HT1080 (cell line): ENCODE results near the gene CCL11. TPM values are rescaled to one million over a fixed set of nuclear protein-coding genes. Genes with fewer than 3 reads are reported as not detected.
A peak's percentile ranks its signal among the peaks of the same experiment; 100 is the strongest.

Experiments used
- DNase-seq: peaks from one replicate; pipeline ENCODE4 v3.0.0-alpha.2; 2015; ENCODE audit warnings: low read depth
- total RNA-seq: library from RNA; depleted of rRNA; stranded (reverse); fragments of >200 nt; shearing (Covaris generic); gene quantifications from 2 replicates; pipeline ENCODE4 v1.2.3, GENCODE V29; 2014

CCL11 gene
- total RNA-seq, 1 experiment from 2014 or later, result not detected

GRCh38 chr17:34257299-34257985 lies 28.1 kb upstream of the CCL11 start:
- no peak for DNase-seq

GRCh38 chr17:34257986-34258326 lies 27.6 kb upstream of the CCL11 start:
- no peak for DNase-seq

GRCh38 chr17:34259146-34259545 lies 26.4 kb upstream of the CCL11 start:
- no peak for DNase-seq

- DNase-seq, result no peak
Measured at GRCh38 chr17:34260861-34261260, 24.7 kb upstream of the CCL11 start.

- no peak for DNase-seq
Measured at GRCh38 chr17:34261568-34262337, 23.8 kb upstream of the CCL11 start.

- DNase-seq, result no peak
Measured at GRCh38 chr17:34265711-34266110, 19.8 kb upstream of the CCL11 start.

- no peak for DNase-seq
Measured at GRCh38 chr17:34269969-34270368, 15.6 kb upstream of the CCL11 start, which contains the start of gene CCL7. CCL7 (plus strand) TSS chr17:34270221; CDS start chr17:34270291, 70 bp downstream.

GRCh38 chr17:34275881-34276280 lies 9.7 kb upstream of the CCL11 start:
- DNase-seq, result no peak

- no peak for DNase-seq
Measured at GRCh38 chr17:34276826-34277225, 8.7 kb upstream of the CCL11 start.

GRCh38 chr17:34283571-34283970 lies 2.0 kb upstream of the CCL11 start:
- no peak for DNase-seq

GRCh38 chr17:34287875-34288274 lies 2.3 kb downstream of the CCL11 start:
- no peak for DNase-seq

- no peak for DNase-seq
Measured at GRCh38 chr17:34290586-34290985, 5.0 kb downstream of the CCL11 start.

- DNase-seq, result peak; percentile 12
Measured at GRCh38 chr17:34291721-34292348, 6.3 kb downstream of the CCL11 start.

- no peak for DNase-seq
Measured at GRCh38 chr17:34299027-34299426, 13.5 kb downstream of the CCL11 start.

- DNase-seq, result no peak
Measured at GRCh38 chr17:34299956-34300577, 14.5 kb downstream of the CCL11 start.

- DNase-seq, result peak; percentile 42
Measured at GRCh38 chr17:34300652-34301370, 15.3 kb downstream of the CCL11 start.

GRCh38 chr17:34301986-34302385 lies 16.4 kb downstream of the CCL11 start:
- no peak for DNase-seq

GRCh38 chr17:34302636-34303035 lies 17.1 kb downstream of the CCL11 start:
- no peak for DNase-seq

GRCh38 chr17:34303606-34304005 lies 18.1 kb downstream of the CCL11 start:
- DNase-seq, result no peak

- no peak for DNase-seq
Measured at GRCh38 chr17:34305061-34305460, 19.5 kb downstream of the CCL11 start.

GRCh38 chr17:34305606-34306005 lies 20.1 kb downstream of the CCL11 start:
- no peak for DNase-seq
